ENCODE measurements around the gene H6PD. TPM values are rescaled to one million over a fixed set of nuclear protein-coding genes. Genes with fewer than 3 reads are reported as not detected.

H6PD gene
- polyA plus RNA-seq, 1 donor (not counting 4 experiments of a cell fraction or from before 2014, with no cell fraction given): 3.3 TPM

- Histone ChIP-seq H3K27ac (ENCODE audit: control insufficient read depth, insufficient read depth, low read length) (no peak overlapping the region), H3K9me1 (ENCODE audit: control insufficient read depth, extremely low read depth, insufficient read depth, low read length) (peaks cover 2% of the 10 kb centered on the region), H3K9me3 (ENCODE audit: control insufficient read depth, low read depth, low read length) (no peaks in the 10 kb centered on the region), H3K4me1 (ENCODE audit: control insufficient read depth, extremely low read depth, insufficient read depth, low read length) (peaks cover 45% of the 10 kb centered on the region), H3K4me2 (ENCODE audit: control insufficient read depth, extremely low read depth, insufficient read depth, low read depth, low read length) (no peak overlapping the region), H2AFZ (ENCODE audit: control insufficient read depth, low read length) (no peak overlapping the region), H3K4me3 (ENCODE audit: control insufficient read depth in 2 of 3, extremely low read depth in 1 of 3, insufficient read depth in 2 of 3, low read depth in 1 of 3, low read length in 3 of 3) (no peak overlapping the region), H3K27me3 (ENCODE audit: control insufficient read depth, extremely low read depth, insufficient read depth, low read length) (no peaks in the 10 kb centered on the region), H3K9ac (ENCODE audit: control insufficient read depth, extremely low read depth, insufficient read depth, low read length) (no peak overlapping the region), H3K36me3 (ENCODE audit: control insufficient read depth in 2 of 2, extremely low read depth in 1 of 2, insufficient read depth in 2 of 2, low read length in 2 of 2) (peaks cover 0 to 10% of the 10 kb centered on the region in 2 experiments), H4K20me1 (ENCODE audit: control insufficient read depth, extremely low read depth, insufficient read depth, low read length) (peaks cover 23% of the 10 kb centered on the region), H3K79me2 (ENCODE audit: control insufficient read depth, insufficient read depth, low read length) (peaks cover 77% of the 10 kb centered on the region)
- TF ChIP-seq EZH2 (IDR thresholded peaks at IDR 0.05; ENCODE audit: low read length): no peak
- TF ChIP-seq CTCF (optimal IDR thresholded peaks at IDR 0.05 in 1 of 3, IDR thresholded peaks at IDR 0.05 in 1 of 3, conservative IDR thresholded peaks at IDR 0.05 in 1 of 3; ENCODE audit: extremely low read depth in 1 of 3, insufficient read depth in 2 of 3, low read length in 3 of 3): no peak
- FAIRE-seq (no peak), DNase-seq (ENCODE audit: low read depth, low spot score) (no peak)
- dilution Hi-C loops (cut with MboI; ENCODE audit: extremely low pct_ligation_motif_present, low sequenced_read_pairs): no loop called here
Observed at GRCh38 chr1:9319208-9319788, 84.7 kb downstream of the H6PD start.

DNA sequence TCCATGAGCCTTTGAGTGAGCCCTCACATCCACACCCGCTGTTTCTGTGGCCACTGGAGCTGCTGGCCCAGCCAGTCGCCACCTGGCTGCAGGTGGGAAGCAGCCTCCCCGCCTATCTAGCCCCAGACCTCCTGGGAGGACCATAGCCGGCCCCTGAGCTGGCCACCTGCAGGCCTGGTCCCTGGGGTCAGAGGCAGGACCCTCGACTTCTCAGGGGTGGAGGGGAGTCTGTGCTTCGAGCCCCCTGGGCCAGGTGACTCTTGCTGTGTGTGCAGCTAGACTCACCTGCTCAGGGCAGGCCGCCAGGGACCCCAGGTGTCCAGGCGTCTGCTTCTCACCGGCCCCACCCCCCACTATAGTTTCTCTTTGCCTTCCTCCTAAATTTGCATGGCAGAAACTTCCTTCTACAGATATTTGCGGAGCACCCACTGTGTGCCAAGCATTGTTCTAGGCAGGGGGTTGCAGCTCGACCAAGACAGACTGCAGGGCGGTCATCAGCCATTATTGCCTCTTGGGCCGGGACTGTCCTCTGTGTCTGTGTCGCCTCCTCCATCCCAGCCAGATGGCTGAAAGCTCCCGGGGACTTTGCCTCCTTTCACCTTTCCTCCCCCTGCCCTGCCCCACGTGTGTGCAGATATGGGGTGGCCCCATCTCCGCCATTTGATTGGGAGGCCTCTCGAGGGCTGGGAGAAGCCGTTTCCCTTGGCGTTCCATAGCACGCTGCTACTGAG is 85.4 kb downstream of the H6PD start:
- peaks cover 22% of the 10 kb centered on the region for H4K20me1 ChIP-seq (ENCODE audit: control insufficient read depth, extremely low read depth, insufficient read depth, low read length)
- H3K9ac ChIP-seq (ENCODE audit: control insufficient read depth, extremely low read depth, insufficient read depth, low read length): no peak overlapping the region
- no peak overlapping the region for H3K4me2 ChIP-seq (ENCODE audit: control insufficient read depth, extremely low read depth, insufficient read depth, low read depth, low read length)
- dilution Hi-C loops (cut with MboI; ENCODE audit: extremely low pct_ligation_motif_present, low sequenced_read_pairs): no loop called here
- DNase-seq (ENCODE audit: low read depth, low spot score) (no peak), FAIRE-seq (no peak)
- peaks cover 83% of the 10 kb centered on the region for H3K79me2 ChIP-seq (ENCODE audit: control insufficient read depth, insufficient read depth, low read length)
- H3K27ac ChIP-seq (ENCODE audit: control insufficient read depth, insufficient read depth, low read length): no peak overlapping the region
- TF ChIP-seq CTCF (optimal IDR thresholded peaks at IDR 0.05 in 1 of 3, IDR thresholded peaks at IDR 0.05 in 1 of 3, conservative IDR thresholded peaks at IDR 0.05 in 1 of 3; ENCODE audit: extremely low read depth in 1 of 3, insufficient read depth in 2 of 3, low read length in 3 of 3): no peak
- TF ChIP-seq EZH2 (IDR thresholded peaks at IDR 0.05; ENCODE audit: low read length): no peak
- peaks cover 50% of the 10 kb centered on the region for H3K4me1 ChIP-seq (ENCODE audit: control insufficient read depth, extremely low read depth, insufficient read depth, low read length)
- peaks cover 2% of the 10 kb centered on the region for H3K9me1 ChIP-seq (ENCODE audit: control insufficient read depth, extremely low read depth, insufficient read depth, low read length)
- no peak overlapping the region for H3K4me3 ChIP-seq (ENCODE audit: control insufficient read depth in 2 of 3, extremely low read depth in 1 of 3, insufficient read depth in 2 of 3, low read depth in 1 of 3, low read length in 3 of 3)
- H3K27me3 ChIP-seq (ENCODE audit: control insufficient read depth, extremely low read depth, insufficient read depth, low read length): no peaks in the 10 kb centered on the region
- peaks cover 0 to 8% of the 10 kb centered on the region in 2 experiments for H3K36me3 ChIP-seq (ENCODE audit: control insufficient read depth in 2 of 2, extremely low read depth in 1 of 2, insufficient read depth in 2 of 2, low read length in 2 of 2)
- no peak overlapping the region for H2AFZ ChIP-seq (ENCODE audit: control insufficient read depth, low read length)
- no peaks in the 10 kb centered on the region for H3K9me3 ChIP-seq (ENCODE audit: control insufficient read depth, low read depth, low read length)

Other genes starting within 250 kb of the H6PD start
- gene SLC2A7, start 208.4 kb upstream of the H6PD start, polyA plus RNA-seq: not detected in 3 replicates
- gene SLC2A5, start 165.1 kb upstream of the H6PD start, polyA plus RNA-seq: 0.16 to 1.1 TPM (median 0.77 TPM) in 3 replicates
- gene GPR157, start 105.7 kb upstream of the H6PD start, polyA plus RNA-seq: 4.4 to 6.5 TPM (median 6.1 TPM) in 3 replicates
- 16.9 to 43.2 TPM (median 19.8 TPM) in 3 replicates for gene SPSB1, start 58.1 kb downstream of the H6PD start, polyA plus RNA-seq

Data from keratinocyte (primary cell).